H1 (cell line): ENCODE results near the gene RCE1. TPM values are rescaled to one million over a fixed set of nuclear protein-coding genes. Genes with fewer than 3 reads are reported as not detected.

Experiments
- CTCF ChIA-PET: fragments of 300-600 bp; sonication (Branson Sonifier 250); formaldehyde crosslinking; loops from one replicate; lab custom pipeline; 2021; ENCODE audit not compliant: partially characterized antibody; lab: Charles Lee
- POLR2A ChIA-PET: fragments of 300-600 bp; sonication (Branson Sonifier 250); formaldehyde crosslinking; loops from one replicate; lab custom pipeline; 2021; ENCODE audit warnings: inconsistent platforms; ENCODE audit not compliant: partially characterized antibody; lab: Charles Lee
- DNase-seq, 2 experiments: peaks; one replicate each; pipeline versions ENCODE4 v3.0.0 to v3.0.0-alpha.2; 2010 to 2022; ENCODE audit warnings: low spot score in 2 of 2, low read depth in 1 of 2, mixed read lengths in 1 of 2
- FAIRE-seq: peaks from 2 replicates; lab custom pipeline; 2011; peaks lifted over from hg19 to GRCh38; lab: Jason Lieb, UNC
- H2AFZ ChIP-seq: 2 replicates; pipeline ENCODE4 v1.8.1; 2012; ENCODE audit warnings: low read length, inconsistent platforms
- H2AK5ac ChIP-seq: 2 replicates; pipeline ENCODE4 v1.6.1; 2013; ENCODE audit warnings: low read depth, low read length
- H2BK120ac ChIP-seq: replicated peaks from 2 replicates; pipeline ENCODE3; 2013; ENCODE audit warnings: low read depth, low read length, inconsistent platforms
- H2BK12ac ChIP-seq: 2 replicates; pipeline ENCODE4 v1.6.1; 2013; ENCODE audit warnings: low read depth, low read length
- H2BK15ac ChIP-seq: 2 replicates; pipeline ENCODE4 v1.6.1; 2013; ENCODE audit warnings: low read length
- H2BK20ac ChIP-seq: 2 replicates; pipeline ENCODE4 v1.6.1; 2013; ENCODE audit warnings: low read length
- H2BK5ac ChIP-seq: 2 replicates; pipeline ENCODE4 v1.6.1; 2013; ENCODE audit warnings: low read depth, low read length
- H3K14ac ChIP-seq: 2 replicates; pipeline ENCODE4 v1.6.1; 2013; ENCODE audit warnings: inconsistent platforms; ENCODE audit not compliant: insufficient read length
- H3K18ac ChIP-seq: 2 replicates; pipeline ENCODE4 v1.6.1; 2013; ENCODE audit warnings: low read length; ENCODE audit errors: extremely low read depth
- H3K23ac ChIP-seq: 2 replicates; pipeline ENCODE4 v1.6.1; 2013; ENCODE audit warnings: inconsistent platforms; ENCODE audit not compliant: insufficient read length
- H3K23me2 ChIP-seq: 2 replicates; pipeline ENCODE4 v1.6.1; 2013; ENCODE audit warnings: low read depth, low read length
- H3K27ac ChIP-seq: 2 replicates; pipeline ENCODE4 v1.6.1; 2011; ENCODE audit warnings: low read depth, low read length, inconsistent platforms
- H3K27me3 ChIP-seq, 4 experiments: replicated peaks in 1 of 4; 1 replicate in 1 of 4; 2 replicates in 3 of 4; pipeline versions ENCODE4 v1.6.1 to v1.8.1; 2011 to 2013; ENCODE audit warnings: low read length in 3 of 4, mild to moderate bottlenecking in 3 of 4, inconsistent platforms in 2 of 4, mixed read lengths in 2 of 4, moderate library complexity in 1 of 4; ENCODE audit not compliant: control insufficient read depth in 3 of 4, insufficient read depth in 3 of 4; ENCODE audit errors: extremely low read depth in 1 of 4
- H3K36me3 ChIP-seq, 4 experiments: 2 replicates each; pipeline versions ENCODE4 v1.6.1 to v1.8.1; 2011 to 2013; ENCODE audit warnings: mild to moderate bottlenecking in 4 of 4, low read length in 3 of 4, moderate library complexity in 2 of 4, control low read depth in 1 of 4, inconsistent platforms in 1 of 4; ENCODE audit not compliant: insufficient read depth in 4 of 4, control insufficient read depth in 2 of 4
- H3K4ac ChIP-seq: replicated peaks from 2 replicates; pipeline ENCODE3; 2013; ENCODE audit warnings: low read length, low read depth, mixed read lengths, inconsistent platforms; ENCODE audit not compliant: insufficient read length
- H3K4me1 ChIP-seq, 4 experiments: replicated peaks in 1 of 4; 1 replicate in 1 of 4; 2 replicates in 3 of 4; pipeline versions ENCODE4 v1.6.1 to v1.8.1; 2011 to 2013; ENCODE audit warnings: low read length in 3 of 4, inconsistent platforms in 2 of 4, mixed read lengths in 1 of 4; ENCODE audit not compliant: insufficient read depth in 4 of 4, control insufficient read depth in 3 of 4
- H3K4me2 ChIP-seq, 2 experiments: 2 replicates each; pipeline versions ENCODE4 v1.6.1 to v1.8.1; 2011 to 2013; ENCODE audit warnings: low read depth in 2 of 2, low read length in 2 of 2, control low read depth in 1 of 2, inconsistent platforms in 1 of 2, mild to moderate bottlenecking in 1 of 2; ENCODE audit not compliant: insufficient read depth in 1 of 2
- H3K4me3 ChIP-seq, 4 experiments: fragments of 200-600, 300-600 bp in 1 of 4; sonication (generic), shearing (Covaris generic), sonication (Bioruptor Twin) in 1 of 4; 2 replicates each; pipeline versions ENCODE4 v1.5.1 to v1.8.1; 2011 to 2016; ENCODE audit warnings: low read length in 4 of 4, low read depth in 3 of 4, control low read depth in 2 of 4, inconsistent platforms in 2 of 4, mild to moderate bottlenecking in 2 of 4, mixed read lengths in 1 of 4, moderate library complexity in 1 of 4; ENCODE audit not compliant: insufficient read depth in 2 of 4; ENCODE audit errors: extremely low read depth in 1 of 4
- H3K56ac ChIP-seq: replicated peaks from 2 replicates; pipeline ENCODE3; 2013; ENCODE audit warnings: low read depth, mild to moderate bottlenecking, mixed read lengths, low read length, inconsistent platforms; ENCODE audit not compliant: insufficient read length
- H3K79me1 ChIP-seq: 2 replicates; pipeline ENCODE4 v1.6.1; 2013; ENCODE audit warnings: low read depth, low read length, control low read depth
- H3K79me2 ChIP-seq, 2 experiments: 2 replicates each; pipeline versions ENCODE4 v1.6.1 to v1.8.1; 2012 to 2013; ENCODE audit warnings: low read length in 2 of 2, mild to moderate bottlenecking in 2 of 2, inconsistent platforms in 1 of 2; ENCODE audit not compliant: insufficient read depth in 2 of 2, control insufficient read depth in 1 of 2
- H3K9ac ChIP-seq, 4 experiments: replicated peaks in 1 of 4; 1 replicate in 1 of 4; 2 replicates in 3 of 4; pipeline versions ENCODE4 v1.6.1 to v1.8.1; 2011 to 2013; ENCODE audit warnings: low read depth in 3 of 4, low read length in 3 of 4, control low read depth in 2 of 4, mild to moderate bottlenecking in 2 of 4, moderate library complexity in 2 of 4, inconsistent platforms in 1 of 4; ENCODE audit errors: extremely low read depth in 1 of 4
- H3K9me3 ChIP-seq, 2 experiments: 2 replicates each; pipeline versions ENCODE4 v1.6.1 to v1.8.1; 2012 to 2013; ENCODE audit warnings: mild to moderate bottlenecking in 2 of 2, moderate library complexity in 2 of 2, control low read depth in 1 of 2, inconsistent platforms in 1 of 2, low read depth in 1 of 2, low read length in 1 of 2, mixed read lengths in 1 of 2; ENCODE audit not compliant: insufficient read depth in 2 of 2
- H4K20me1 ChIP-seq, 2 experiments: replicated peaks in 1 of 2; 2 replicates each; pipeline versions ENCODE3 to v1.8.1; 2011 to 2013; ENCODE audit warnings: inconsistent platforms in 2 of 2, low read length in 2 of 2, mild to moderate bottlenecking in 1 of 2; ENCODE audit not compliant: insufficient read depth in 2 of 2, control insufficient read depth in 1 of 2
- H4K5ac ChIP-seq: 2 replicates; pipeline ENCODE4 v1.6.1; 2013; ENCODE audit warnings: low read length, low read depth, mixed read lengths, inconsistent platforms; ENCODE audit not compliant: insufficient read length
- H4K8ac ChIP-seq: 2 replicates; pipeline ENCODE4 v1.8.0; 2013; ENCODE audit warnings: mild to moderate bottlenecking, moderate library complexity, low read length, inconsistent platforms; ENCODE audit not compliant: insufficient read depth; ENCODE audit errors: extremely low read depth
- H4K91ac ChIP-seq: replicated peaks from 2 replicates; pipeline ENCODE3; 2013; ENCODE audit warnings: low read length, mixed read lengths, inconsistent platforms; ENCODE audit not compliant: insufficient read length
- ATF2 ChIP-seq: IDR thresholded peaks from 2 replicates; pipeline ENCODE4 v1.6.1; 2012; ENCODE audit warnings: low read length, inconsistent platforms
- KDM4A ChIP-seq: IDR thresholded peaks from one replicate; pipeline ENCODE4 v1.7.1; 2012; ENCODE audit warnings: low read depth, mild to moderate bottlenecking, moderate library complexity, low read length, inconsistent platforms; ENCODE audit not compliant: severe bottlenecking
- NRF1 ChIP-seq: IDR thresholded peaks from 2 replicates; pipeline ENCODE4 v1.6.1; 2011; ENCODE audit warnings: mild to moderate bottlenecking, low read depth, low read length, improper control_type of control experiment
- SUZ12 ChIP-seq: fragments of 200-600 bp; sonication (generic); IDR thresholded peaks from 2 replicates; pipeline ENCODE4 v1.6.1; 2012; ENCODE audit warnings: mild to moderate bottlenecking, inconsistent platforms, low read length, moderate library complexity, mixed read lengths
- WGBS, 2 experiments: shearing (Covaris generic) in 1 of 2; methylation state at CpG; one replicate each; pipeline versions ENCODE4 v1.1.6 to v1.1.7; 2013 to 2015; ENCODE audit warnings: low lambda C conversion rate in 2 of 2, mixed read lengths in 2 of 2, inconsistent platforms in 1 of 2, low coverage in 1 of 2, missing lambda C conversion rate in 1 of 2; ENCODE audit not compliant: insufficient replicate concordance in 2 of 2, insufficient coverage in 1 of 2, insufficient read length in 1 of 2; ENCODE audit errors: extremely low coverage in 1 of 2, missing lambda C conversion rate in 1 of 2; 5-methylcytosine and 5-hydroxymethylcytosine counted together
- polyA plus RNA-seq, 7 experiments: library from polyadenylated mRNA; depleted of rRNA in 3 of 7; stranded (reverse) in 5 of 7; unstranded in 2 of 7; fragments of >200 nt in 5 of 7; fragments of 200-250 nt in 2 of 7; gene quantifications; 1 replicate in 5 of 7; 2 replicates in 1 of 7; 4 replicates in 1 of 7; pipeline versions ENCODE4 v1.2.1 to v1.2.3, GENCODE V29; 2011 to 2013; ENCODE audit warnings: missing spikeins in 2 of 7, mixed read lengths in 2 of 7
- total RNA-seq: library from RNA; stranded (reverse); fragmentation: NEBNext Ultra II Directional; extraction: Animal tissue kit (Norgen Biotek cat#: 25700); gene quantifications from 2 replicates; pipeline ENCODE4 v1.2.1, GENCODE V29; 2021
- TF ChIP-seq, protein P1 (sequence below): IDR thresholded peaks from 2 replicates; pipeline ENCODE4 v1.6.1; 2012; ENCODE audit warnings: inconsistent platforms

Gene RCE1
- total and polyA plus RNA-seq, 2 of the 8 experiments (the other 6 are each of a cell fraction or from before 2014, with no cell fraction given): 35.8 to 84.8 TPM

DNA sequence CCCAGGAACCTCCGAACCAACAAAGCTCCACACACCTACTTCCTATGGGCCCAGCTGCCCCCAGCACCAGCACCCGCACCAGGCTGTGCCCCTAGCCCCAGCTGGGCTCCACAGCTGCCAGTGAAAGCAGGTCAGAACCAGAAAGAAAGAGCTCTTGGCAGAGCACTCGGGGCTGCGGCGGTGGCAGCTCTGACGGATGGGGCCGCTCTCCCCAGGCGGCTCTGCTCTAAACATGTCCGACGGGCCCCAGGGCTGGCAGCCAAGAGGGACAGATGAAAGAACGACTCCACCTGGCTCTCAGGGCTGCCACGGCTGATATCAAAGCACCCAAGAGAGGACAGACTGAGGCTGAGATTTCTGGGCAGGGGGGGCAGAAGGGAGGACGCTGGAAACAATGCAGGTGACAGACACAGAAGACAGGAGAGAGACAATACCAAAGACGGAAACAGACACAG lies 39.3 kb downstream of the RCE1 start:
- no peak for DNase-seq
- TF ChIP-seq KDM4A: no peak
- TF ChIP-seq SUZ12: no peak
- TF ChIP-seq, protein P1, sequence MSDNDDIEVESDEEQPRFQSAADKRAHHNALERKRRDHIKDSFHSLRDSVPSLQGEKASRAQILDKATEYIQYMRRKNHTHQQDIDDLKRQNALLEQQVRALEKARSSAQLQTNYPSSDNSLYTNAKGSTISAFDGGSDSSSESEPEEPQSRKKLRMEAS: no peak
- TF ChIP-seq NRF1: no peak
- no peak for TF ChIP-seq ATF2

More for the DNA sequence above, 39.3 kb downstream of the RCE1 start:
- 0 out of 2 replicates have a peak overlapping the region, but pooled peaks have one; percentile 2 for H3K27ac ChIP-seq
- peaks cover 4 to 25% (median 16%) of the 10 kb centered on the region in 4 experiments for H3K4me1 ChIP-seq
- H2BK15ac ChIP-seq: no peak overlapping the region
- POLR2A ChIA-PET: interaction anchor here (1.1 to 1.8 kb wide), 3 partner anchors 39 to 68 kb away, joined by 3 to 5 read pairs (median 3); no protein-coding TSS in a partner anchor
- H4K5ac ChIP-seq: no peak overlapping the region
- no peak overlapping the region for H3K23ac ChIP-seq
- H4K91ac ChIP-seq: no peak overlapping the region
- peaks cover 0 to 2% of the 10 kb centered on the region in 2 experiments for H4K20me1 ChIP-seq
- H3K79me1 ChIP-seq: peaks cover 2% of the 10 kb centered on the region
- H2BK5ac ChIP-seq: peak overlapping the region; percentile 31; the same call in 1 of the 2 replicates
- no peaks in the 10 kb centered on the region for H3K23me2 ChIP-seq
- no peak for FAIRE-seq
- H3K18ac ChIP-seq: no peak overlapping the region
- no peak overlapping the region for H3K9ac ChIP-seq
- no peaks in the 10 kb centered on the region for H3K36me3 ChIP-seq
- no peaks in the 10 kb centered on the region for H3K27me3 ChIP-seq
- H2BK12ac ChIP-seq: peak overlapping the region; percentile 31; the same call in 1 of the 2 replicates
- no peak overlapping the region for H2AK5ac ChIP-seq
- no peak overlapping the region for H2BK120ac ChIP-seq
- H3K4me2 ChIP-seq: no peak overlapping the region
- H3K56ac ChIP-seq: no peak overlapping the region
- H3K79me2 ChIP-seq: no peaks in the 10 kb centered on the region
- no peak overlapping the region for H3K4me3 ChIP-seq
- CTCF ChIA-PET: interaction anchor here (0.7 to 11.9 kb wide), 24 partner anchors 12 to 146 kb away, joined by 3 to 199 read pairs (median 6); partner anchors contain the start of genes C11orf86 and RCE1
- H4K8ac ChIP-seq: peak overlapping the region; percentile 82; the same call in 1 of the 2 replicates
- no peak overlapping the region for H3K14ac ChIP-seq
- WGBS, 2 experiments: 86% methylated on average over 8 of the region's 14 CpGs; no CpG with 5 or more reads in 1 of the 2 experiments
- H2AFZ ChIP-seq: no peak overlapping the region
- H3K9me3 ChIP-seq: no peaks in the 10 kb centered on the region
- H2BK20ac ChIP-seq: no peak overlapping the region
- no peak overlapping the region for H3K4ac ChIP-seq
